ENCODE measurements around the gene MLH3. TPM values are rescaled to one million over a fixed set of nuclear protein-coding genes. Genes with fewer than 3 reads are reported as not detected.

Gene MLH3
- total RNA-seq, 4 donors from 2014 or later: 24.5 to 40.7 (median 32.9) TPM

GRCh38 chr14:74980398-74980730, 70.9 kb downstream of the MLH3 start:
- Histone ChIP-seq H3K4me3 (no peak overlapping the region), H3K4me1 (peaks cover 16 to 51% (median 38%) of the 10 kb centered on the region in 4 donors), H3K9me3 (no peaks in the 10 kb centered on the region), H3K36me3 (no peaks in the 10 kb centered on the region), H3K27me3 (no peaks in the 10 kb centered on the region), H3K27ac (replicated peaks in 1 of 4) (no peak overlapping the region)
- TF ChIP-seq EP300 (IDR thresholded peaks at IDR 0.05) (no peak), POLR2A (IDR thresholded peaks at IDR 0.05; ENCODE audit: low read depth) (no peak), CTCF (IDR thresholded peaks at IDR 0.05) (no peak), POLR2AphosphoS5 (IDR thresholded peaks at IDR 0.05) (no peak)
- WGBS: 100% methylated on average over 3 of the region's 4 CpGs
- intact Hi-C loops (cut with DNase I): no loop called here
- no peak for DNase-seq (ENCODE audit: extremely low spot score)

GRCh38 chr14:74979442-74980397, 71.5 kb downstream of the MLH3 start:
- no peak for DNase-seq (ENCODE audit: extremely low spot score)

GRCh38 chr14:74979029-74979428, 72.2 kb downstream of the MLH3 start:
- 75% methylated on average over 4 of the region's 4 CpGs for WGBS
- intact Hi-C loops (cut with DNase I): no loop called here
- Histone ChIP-seq H3K4me1 (peaks cover 29 to 64% (median 51%) of the 10 kb centered on the region in 4 donors), H3K27me3 (no peaks in the 10 kb centered on the region), H3K27ac (replicated peaks in 1 of 4) (no peak overlapping the region), H3K36me3 (no peaks in the 10 kb centered on the region), H3K4me3 (no peak overlapping the region), H3K9me3 (no peaks in the 10 kb centered on the region)
- TF ChIP-seq CTCF (IDR thresholded peaks at IDR 0.05): no peak
- DNase-seq (ENCODE audit: extremely low spot score): no peak

More at GRCh38 chr14:74979442-74980397, 71.5 kb downstream of the MLH3 start:
- H3K36me3 ChIP-seq: no peaks in the 10 kb centered on the region
- H3K27ac ChIP-seq (replicated peaks in 1 of 4): no peak overlapping the region
- no peak overlapping the region for H3K4me3 ChIP-seq
- intact Hi-C loops (cut with DNase I): no loop called here
- H3K4me1 ChIP-seq: peaks cover 22 to 57% (median 44%) of the 10 kb centered on the region in 4 donors
- H3K27me3 ChIP-seq: no peaks in the 10 kb centered on the region
- WGBS: 77% methylated on average over 18 of the region's 23 CpGs
- TF ChIP-seq EP300 (IDR thresholded peaks at IDR 0.05): no peak
- no peak for TF ChIP-seq CTCF (IDR thresholded peaks at IDR 0.05)
- TF ChIP-seq POLR2AphosphoS5 (IDR thresholded peaks at IDR 0.05): no peak
- no peak for TF ChIP-seq POLR2A (IDR thresholded peaks at IDR 0.05; ENCODE audit: low read depth)
- no peaks in the 10 kb centered on the region for H3K9me3 ChIP-seq

- WGBS: 71% methylated on average over 9 of the region's 11 CpGs
- no peak for DNase-seq (ENCODE audit: extremely low spot score)
- Histone ChIP-seq H3K36me3 (no peaks in the 10 kb centered on the region), H3K9me3 (no peaks in the 10 kb centered on the region), H3K27ac (replicated peaks in 1 of 4) (no peak overlapping the region), H3K27me3 (no peaks in the 10 kb centered on the region), H3K4me1 (peaks cover 34 to 70% (median 57%) of the 10 kb centered on the region in 4 donors), H3K4me3 (no peak overlapping the region)
- TF ChIP-seq POLR2A (IDR thresholded peaks at IDR 0.05; ENCODE audit: low read depth) (no peak), EP300 (IDR thresholded peaks at IDR 0.05) (no peak), CTCF (IDR thresholded peaks at IDR 0.05) (no peak), POLR2AphosphoS5 (IDR thresholded peaks at IDR 0.05) (no peak)
- intact Hi-C loops (cut with DNase I): no loop called here
These were observed 72.8 kb downstream of the MLH3 start for GRCh38 chr14:74978416-74978947.

Data from esophagus muscularis mucosa (tissue), 4 donors.